Retina (tissue), 1 donor: Measurements from ENCODE around the gene DNAAF3.
"Not testable (repeated sequence)": the region's sequence is repeated elsewhere in the genome, so short reads cannot be mapped to it uniquely, and the experiment has no call there.

Source experiments
- DNase-seq: peaks from one replicate; pipeline ENCODE4 v3.0.0-alpha.2; 2016

The DNAAF3 gene

DNA sequence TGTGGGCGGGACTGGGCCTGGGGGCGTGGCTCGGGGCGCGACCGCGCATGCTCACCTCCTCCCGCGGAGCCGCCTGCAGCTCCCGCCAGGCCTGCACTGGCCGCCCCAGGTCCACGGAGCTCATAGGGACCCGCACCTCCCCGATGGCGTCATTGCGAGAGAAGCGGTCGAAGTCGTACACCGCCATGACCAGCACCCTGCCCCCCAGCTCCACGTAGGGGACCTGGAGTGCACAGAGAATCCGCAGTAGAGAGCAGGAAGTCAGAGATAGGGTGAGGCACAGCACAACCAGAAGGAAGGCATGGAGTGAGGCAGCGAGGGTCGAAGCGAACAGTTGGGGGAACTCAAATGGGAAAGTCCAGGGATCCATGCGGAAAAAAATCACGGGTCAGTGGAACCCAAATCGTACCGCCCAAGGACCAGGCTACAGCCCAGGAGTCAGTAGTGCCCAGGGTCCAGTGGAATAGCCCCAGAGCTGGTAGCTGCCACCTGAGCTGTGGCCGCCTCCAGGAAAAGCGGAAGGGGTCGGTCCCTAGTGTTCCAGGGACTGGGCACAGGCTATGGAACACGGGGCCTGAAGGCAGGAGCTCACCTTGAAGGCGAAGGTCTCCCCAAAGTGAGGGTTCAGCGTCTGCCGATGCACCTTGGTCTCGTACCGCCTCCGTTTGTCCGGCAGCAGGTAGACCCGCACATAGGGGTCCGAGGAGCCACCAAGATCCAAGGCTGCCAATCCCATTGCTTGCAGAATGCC lies 8.9 kb upstream of the DNAAF3 start:
- DNase-seq: peak; percentile 47

DNA sequence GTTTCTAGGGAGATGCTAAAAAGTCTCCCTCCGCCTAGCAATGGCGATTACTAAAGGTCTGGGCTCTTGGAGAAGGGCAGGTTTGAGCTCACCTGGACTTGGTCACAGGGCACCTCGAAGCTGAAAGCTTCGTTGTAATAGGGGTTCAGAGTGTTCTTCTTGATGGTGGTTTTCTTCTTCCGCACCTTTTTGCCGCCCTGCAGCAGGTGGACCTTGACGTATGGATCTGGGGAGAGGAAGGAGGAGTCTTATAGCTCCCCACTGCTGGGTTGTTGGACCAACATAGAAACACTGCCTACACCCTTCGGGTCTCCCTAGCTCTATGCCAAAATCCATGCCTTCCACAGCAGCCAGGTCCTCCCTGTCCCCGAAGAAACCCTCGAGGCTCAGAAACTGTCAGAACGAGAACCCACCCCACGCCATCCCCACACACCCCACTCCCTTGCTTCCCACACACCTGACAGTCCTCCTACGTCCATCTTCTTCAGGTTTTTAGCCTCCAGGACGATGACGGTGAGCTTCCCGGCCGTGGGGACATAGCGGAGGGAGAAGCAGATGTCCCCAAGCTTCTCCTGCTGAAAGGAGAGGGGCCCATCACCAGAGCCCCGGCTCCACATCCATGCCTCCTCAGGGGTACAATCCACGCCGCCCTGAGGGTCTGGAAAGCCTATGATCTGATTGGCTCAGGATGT lies 8.2 kb upstream of the DNAAF3 start:
- DNase-seq: no peak

DNA sequence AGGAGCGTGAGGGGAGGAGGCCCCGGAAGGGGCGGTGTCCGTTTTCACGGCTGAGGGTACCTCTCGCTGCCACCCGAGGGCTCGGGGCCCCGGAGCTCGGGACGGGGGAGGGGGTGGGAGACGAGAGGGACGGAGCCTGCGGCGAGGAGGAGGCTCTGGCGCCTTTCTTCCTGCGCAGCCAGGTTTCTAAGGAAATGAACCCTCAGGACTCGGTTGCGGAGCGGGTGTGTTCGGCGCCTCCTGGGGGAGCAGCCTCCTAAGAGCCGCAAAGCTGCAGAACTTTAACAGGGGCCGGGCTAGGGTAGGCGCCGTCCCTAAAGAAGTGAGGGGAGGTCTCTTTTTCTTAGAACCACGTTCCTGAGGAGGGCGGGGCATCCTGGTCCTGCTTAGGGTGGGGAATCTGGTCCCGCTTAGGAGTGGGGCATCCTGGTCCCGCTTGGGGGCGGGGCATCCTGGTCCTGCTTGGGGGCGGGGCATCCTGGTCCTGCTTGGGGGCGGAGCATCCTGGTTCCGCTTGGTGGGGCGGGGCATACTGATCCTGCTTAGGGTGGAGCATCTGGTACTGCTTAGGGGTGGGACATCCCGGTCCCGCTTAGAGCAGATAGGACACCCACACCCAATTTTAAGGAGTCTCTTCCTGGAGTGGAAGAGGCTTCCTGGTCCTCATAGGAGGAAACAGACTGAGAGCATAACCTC lies 7.4 kb upstream of the DNAAF3 start:
- peak; percentile 62 for DNase-seq

DNA sequence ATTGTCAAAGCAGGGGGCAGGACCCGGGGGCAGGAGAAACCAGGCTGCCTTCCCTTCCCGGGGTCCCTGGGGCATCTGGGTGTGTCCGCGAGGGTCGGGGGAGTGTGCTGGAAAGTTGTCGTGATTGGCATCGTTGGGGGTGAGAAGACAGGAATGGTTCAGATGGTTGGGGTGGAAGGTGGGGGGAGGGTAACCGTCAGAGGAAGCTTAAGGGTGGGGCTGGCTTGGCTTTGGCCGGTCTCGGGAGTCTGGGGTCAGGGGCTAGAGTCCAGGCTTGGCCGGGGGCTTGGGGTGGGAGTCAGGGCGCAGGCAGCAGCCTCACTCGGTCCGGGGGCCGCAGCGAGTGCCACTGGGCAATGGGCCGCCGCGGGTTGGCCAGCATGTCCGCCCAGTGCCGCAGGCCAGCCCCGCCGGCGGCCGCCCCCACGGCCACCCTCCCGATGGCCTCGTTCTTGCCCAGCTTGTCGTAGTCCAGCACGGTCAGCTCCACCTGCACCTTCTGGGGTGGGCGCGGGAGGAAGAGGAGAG lies 6.8 kb upstream of the DNAAF3 start:
- no peak for DNase-seq

DNA sequence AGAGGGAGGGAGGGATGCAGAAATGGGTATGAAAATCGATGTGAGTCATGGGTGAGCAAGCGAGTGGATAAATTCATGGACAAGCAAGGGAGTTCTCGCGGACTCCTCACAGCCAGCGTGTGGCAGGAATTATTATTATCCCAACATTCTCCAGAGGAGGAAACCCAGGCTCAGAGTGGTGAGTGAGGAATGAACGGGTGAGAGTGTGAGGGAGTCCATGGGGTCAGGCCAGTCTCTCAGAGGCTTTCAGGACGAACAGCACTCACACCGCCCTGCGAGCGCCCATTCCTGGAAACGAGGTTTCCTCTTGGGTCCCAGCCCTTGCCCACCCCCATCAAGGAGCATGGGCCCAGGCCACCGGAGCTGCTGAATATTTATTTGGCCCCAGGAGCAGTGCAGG lies 6.3 kb upstream of the DNAAF3 start:
- DNase-seq: peak; percentile 43

DNA sequence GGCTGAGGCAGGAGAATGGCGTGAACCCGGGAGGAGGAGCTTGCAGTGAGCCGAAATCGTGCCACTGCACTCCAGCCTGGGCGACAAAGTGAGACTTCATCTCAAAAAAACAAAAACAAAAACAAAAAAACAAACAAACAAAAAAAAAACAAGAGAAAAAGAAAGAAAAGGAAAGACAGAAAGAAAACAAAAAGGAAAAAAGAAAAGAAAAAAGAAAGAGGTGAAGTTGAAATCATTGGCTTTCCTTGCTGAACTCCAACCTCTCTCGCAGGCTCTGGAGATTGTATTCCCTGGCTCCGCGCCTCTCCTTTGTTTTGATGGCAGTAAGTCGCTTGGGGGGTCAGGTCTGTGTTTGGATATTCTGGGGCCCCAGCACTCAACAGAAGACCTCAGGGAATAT lies 5.9 kb upstream of the DNAAF3 start:
- not testable (repeated sequence) for DNase-seq

GRCh38 chr19:55171440-55171839 lies 5.0 kb upstream of the DNAAF3 start:
- DNase-seq: no peak

GRCh38 chr19:55169136-55169535 lies 2.7 kb upstream of the DNAAF3 start:
- no peak for DNase-seq

GRCh38 chr19:55165952-55166529 lies 372 bp downstream of the DNAAF3 start:
- DNase-seq: peak; percentile 92

DNA sequence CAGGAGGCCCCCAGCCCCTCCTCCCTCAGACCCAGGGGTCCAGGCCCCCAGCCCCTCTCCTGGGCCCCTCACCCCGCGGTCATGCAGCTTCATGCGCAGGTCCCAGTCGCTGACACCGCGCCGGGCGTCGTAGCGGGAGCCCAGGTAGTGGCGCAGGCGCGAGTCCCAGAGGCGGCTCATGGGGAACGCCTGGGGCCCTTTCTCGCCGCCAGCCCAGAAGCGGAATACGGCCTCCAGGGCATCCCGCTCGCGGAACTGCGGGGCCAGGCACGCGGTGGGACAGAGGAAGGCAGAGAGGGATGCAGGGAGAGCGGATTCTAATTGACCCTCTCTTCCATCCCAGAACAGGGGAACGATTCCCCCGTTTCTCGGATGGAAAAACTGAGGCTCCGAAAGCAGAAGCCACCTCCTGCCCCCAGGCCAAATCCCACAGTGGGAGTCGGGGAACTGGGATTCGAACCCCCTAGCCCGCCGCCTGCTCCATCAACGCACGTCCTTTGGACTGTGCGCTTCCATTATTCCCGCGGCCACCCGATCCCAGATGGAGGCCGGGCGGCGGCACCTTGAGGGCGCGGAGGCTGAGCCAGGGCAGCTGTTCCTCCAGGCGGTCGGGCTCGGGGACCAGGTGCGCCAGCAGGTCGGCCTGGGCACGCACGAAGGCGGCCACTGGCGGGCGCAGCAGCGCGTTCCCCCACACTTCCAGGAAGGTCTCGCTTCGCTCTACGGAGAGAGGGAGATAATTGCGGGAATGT lies 4.7 kb downstream of the DNAAF3 start:
- no peak for DNase-seq

GRCh38 chr19:55160986-55161365 lies 5.4 kb downstream of the DNAAF3 start:
- DNase-seq: no peak

DNA sequence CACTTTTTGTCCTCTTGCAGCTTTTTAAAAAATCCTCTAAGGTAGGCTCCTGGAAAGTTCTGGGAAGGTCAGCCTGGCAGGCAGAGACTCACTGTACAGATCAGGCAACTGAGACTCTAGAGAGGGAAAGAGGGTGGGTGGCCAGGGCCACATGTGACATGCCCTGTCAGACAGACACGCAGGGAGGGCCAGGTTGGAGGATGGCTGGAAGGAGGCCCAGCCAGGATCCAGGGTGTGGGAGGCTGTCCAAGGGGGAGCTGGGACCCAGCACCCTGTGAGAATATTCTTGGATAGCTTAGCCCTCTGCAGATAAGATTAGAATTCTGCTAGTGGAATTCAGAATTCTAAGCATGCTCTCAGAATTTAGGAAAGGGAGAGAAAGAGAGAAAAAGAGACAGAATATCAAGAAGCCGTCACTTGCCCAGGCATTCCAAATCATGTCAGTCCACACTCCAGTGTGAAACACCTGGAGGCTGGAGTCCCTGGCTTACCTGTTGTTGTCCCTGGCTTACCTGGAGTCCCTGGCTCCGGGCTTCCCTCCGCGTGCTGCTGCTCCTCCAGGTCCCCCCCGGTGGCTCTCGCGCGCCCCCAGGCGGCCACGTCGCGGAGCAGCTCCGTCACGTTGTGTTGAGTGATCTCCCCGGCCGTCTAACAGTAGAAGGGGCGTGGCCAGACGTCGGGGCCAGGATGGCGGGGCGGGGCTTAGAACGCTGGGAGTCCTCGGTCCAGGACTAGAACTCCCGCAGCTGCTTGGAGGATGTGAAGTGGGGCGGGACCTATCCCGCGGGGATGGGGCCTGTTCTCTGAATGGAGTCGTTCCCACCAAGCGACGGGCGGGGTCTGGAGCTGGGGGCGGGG lies 6.1 kb downstream of the DNAAF3 start:
- DNase-seq: peak; percentile 87

GRCh38 chr19:55158848-55159749 lies 7.3 kb downstream of the DNAAF3 start:
- no peak for DNase-seq

DNA sequence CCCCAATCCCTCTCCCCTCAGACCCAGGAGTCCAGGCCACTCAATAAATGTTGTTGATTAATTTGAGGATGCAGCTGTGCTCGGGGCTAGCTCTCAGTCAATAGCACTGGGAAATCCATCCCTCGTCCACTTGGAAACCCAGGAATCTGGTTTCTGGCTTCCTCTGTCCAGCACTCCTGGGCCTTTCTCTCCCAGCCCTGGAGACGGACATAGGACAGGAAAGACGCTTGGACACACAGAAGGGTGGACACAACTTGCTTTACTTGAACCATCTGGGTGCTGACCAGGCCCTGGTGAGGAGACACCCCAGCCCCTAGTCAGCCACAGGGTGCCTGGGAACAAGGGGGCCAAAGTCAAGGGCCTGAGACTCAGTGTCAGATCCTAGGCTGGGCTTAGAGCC lies 8.0 kb downstream of the DNAAF3 start:
- DNase-seq: no peak

DNA sequence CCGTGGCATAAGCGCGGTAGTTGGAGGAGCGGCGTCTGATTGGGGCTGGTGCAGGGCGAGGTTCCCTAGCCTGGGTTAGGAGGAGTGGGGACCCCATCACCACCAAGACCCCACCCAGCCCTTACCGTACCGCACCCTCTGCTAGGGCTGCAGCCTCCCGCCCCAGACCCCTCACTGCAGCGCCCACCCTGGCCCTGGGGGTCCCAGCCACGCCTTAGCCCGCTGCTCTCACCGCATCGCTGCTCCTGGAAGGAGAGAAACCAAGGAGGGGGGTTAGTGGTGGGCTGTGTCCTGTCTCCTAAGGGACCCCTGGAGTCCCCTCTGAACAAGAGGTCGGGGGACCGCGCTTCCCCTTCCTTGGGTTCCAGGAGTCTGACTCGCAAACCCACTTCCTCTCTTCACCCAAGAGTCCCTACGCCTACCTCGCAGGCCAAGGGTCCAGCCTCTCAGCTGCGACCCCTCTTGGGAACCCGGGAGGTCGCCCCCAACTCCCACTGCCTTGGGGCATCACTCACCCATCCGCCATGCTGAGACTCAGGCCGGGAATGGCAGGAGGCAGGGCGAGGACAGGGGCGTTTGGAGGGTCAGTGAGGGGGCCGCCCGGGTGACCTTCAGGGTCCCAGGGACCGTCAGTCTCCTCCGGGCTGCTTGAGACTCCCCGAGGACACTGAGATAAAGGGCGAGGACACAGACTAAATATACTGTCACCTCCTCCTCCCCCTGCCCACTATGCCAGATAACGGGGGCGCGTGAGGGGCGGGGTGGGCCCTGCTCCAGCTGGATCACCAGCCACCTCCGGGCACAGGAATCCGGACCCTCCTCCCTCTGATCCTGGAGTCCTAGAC lies 9.1 kb downstream of the DNAAF3 start, which contains the start of gene TNNI3:
TSS of gene TNNI3 (minus strand) at position 669 of the 845 bp plus-strand sequence. CDS start at position 526, 143 bp downstream.
- DNase-seq: no peak

DNA sequence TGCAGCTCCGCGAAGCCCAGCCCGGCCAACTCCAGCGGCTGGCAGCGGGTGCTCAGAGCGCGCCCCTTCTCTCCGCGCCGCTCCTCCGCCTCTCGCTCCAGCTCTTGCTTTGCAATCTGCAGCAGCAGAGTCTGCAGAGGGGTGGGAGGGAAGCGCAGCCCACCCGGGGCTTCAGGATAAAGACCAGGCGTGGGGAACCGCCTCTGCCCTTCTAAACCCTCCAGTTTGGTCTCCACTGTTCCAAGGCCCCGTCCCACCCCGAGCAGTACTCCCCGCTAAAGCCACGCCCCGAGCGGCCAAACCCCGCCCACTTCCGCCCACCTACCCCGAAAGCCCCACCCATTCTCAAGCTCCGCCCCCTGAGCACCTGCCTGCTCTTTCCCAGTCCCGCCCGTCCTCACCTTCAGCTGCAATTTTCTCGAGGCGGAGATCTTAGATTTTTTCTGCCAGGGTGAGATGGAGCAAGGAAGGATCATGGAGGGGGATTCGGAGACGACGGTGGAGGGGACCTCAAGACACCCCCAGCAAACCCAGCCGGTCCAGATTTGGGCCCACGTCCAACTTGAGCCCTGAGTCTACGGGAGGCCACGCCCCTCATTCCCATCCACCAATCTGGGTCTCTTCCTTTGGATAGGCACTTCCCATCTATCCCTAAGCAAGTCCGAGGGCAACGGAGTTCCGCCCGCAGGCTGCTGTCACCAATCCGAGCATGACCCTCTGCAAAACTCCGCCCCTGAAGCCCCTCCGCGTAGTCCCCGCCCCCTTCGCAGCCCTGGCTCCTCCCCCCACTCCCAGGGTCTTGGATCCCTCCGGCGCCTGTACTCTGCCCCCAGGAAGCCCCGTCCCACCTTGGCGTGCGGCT lies 10.0 kb downstream of the DNAAF3 start:
- peak; percentile 72 for DNase-seq

GRCh38 chr19:55155784-55156183 lies 10.6 kb downstream of the DNAAF3 start:
- not testable (repeated sequence) for DNase-seq

GRCh38 chr19:55153652-55154264 lies 12.7 kb downstream of the DNAAF3 start:
- no peak for DNase-seq
